H7 (cell line): Measurements from ENCODE around the gene EXPH5. TPM values are rescaled to one million over a fixed set of nuclear protein-coding genes. Genes with fewer than 3 reads are reported as not detected.
"Not testable (repeated sequence)": the region's sequence is repeated elsewhere in the genome, so short reads cannot be mapped to it uniquely, and the experiment has no call there.

ENCODE experiments used
- DNase-seq: peaks from one replicate; pipeline ENCODE4 v3.0.0; 2012
- H3K27me3 ChIP-seq: 2 replicates; pipeline ENCODE4 v1.6.0; 2011; ENCODE audit warnings: mild to moderate bottlenecking, low read length; ENCODE audit not compliant: control insufficient read depth, insufficient read depth
- H3K36me3 ChIP-seq: replicated peaks from 2 replicates; pipeline ENCODE4 v1.5.1; 2011; ENCODE audit warnings: low read length; ENCODE audit not compliant: control insufficient read depth, insufficient read depth
- H3K4me3 ChIP-seq: 2 replicates; pipeline ENCODE4 v1.5.1; 2011; ENCODE audit warnings: low read depth, mild to moderate bottlenecking, control low read depth, low read length, moderate library complexity; ENCODE audit not compliant: insufficient read depth
- total RNA-seq: library from RNA; depleted of rRNA; stranded (reverse); fragments of >200 nt; shearing (Covaris generic); gene quantifications from 2 replicates; pipeline ENCODE4 v1.2.3, GENCODE V29; 2014

EXPH5 gene
- total RNA-seq, 1 experiment from 2014 or later, result 1.2 TPM

GRCh38 chr11:108588287-108588686 lies 5.3 kb downstream of the EXPH5 start:
- no peak overlapping the region for H3K4me3 ChIP-seq
- DNase-seq, result no peak
- H3K36me3 ChIP-seq, result no peaks in the 10 kb centered on the region
- peaks cover 16% of the 10 kb centered on the region for H3K27me3 ChIP-seq

GRCh38 chr11:108587109-108587508 lies 6.5 kb downstream of the EXPH5 start:
- Histone ChIP-seq H3K27me3 (peaks cover 6% of the 10 kb centered on the region), H3K4me3 (no peak overlapping the region), H3K36me3 (no peaks in the 10 kb centered on the region)
- DNase-seq, result no peak

- H3K4me3 ChIP-seq, result no peak overlapping the region
- H3K27me3 ChIP-seq, result peaks cover under 1% of the 10 kb centered on the region; the same call in 1 of the 2 replicates
- no peaks in the 10 kb centered on the region for H3K36me3 ChIP-seq
- DNase-seq, result no peak
These were observed 7.0 kb downstream of the EXPH5 start for GRCh38 chr11:108586600-108586999.

- not testable (repeated sequence) for H3K36me3 ChIP-seq, H3K4me3 ChIP-seq, DNase-seq, H3K27me3 ChIP-seq
These were observed 7.4 kb downstream of the EXPH5 start for GRCh38 chr11:108586185-108586584.

- no peak overlapping the region for H3K4me3 ChIP-seq
- DNase-seq, result no peak
- H3K36me3 ChIP-seq, result no peaks in the 10 kb centered on the region
- no peaks in the 10 kb centered on the region; the same call in 1 of the 2 replicates for H3K27me3 ChIP-seq
These were observed 8.6 kb downstream of the EXPH5 start for GRCh38 chr11:108584973-108585372.

- Histone ChIP-seq H3K27me3 (no peaks in the 10 kb centered on the region), H3K36me3 (no peaks in the 10 kb centered on the region), H3K4me3 (no peak overlapping the region)
- no peak for DNase-seq
These were observed 12.9 kb downstream of the EXPH5 start for GRCh38 chr11:108580645-108581044.

- Histone ChIP-seq H3K36me3 (no peaks in the 10 kb centered on the region), H3K27me3 (no peaks in the 10 kb centered on the region), H3K4me3 (no peak overlapping the region)
- no peak for DNase-seq
These were observed 13.5 kb downstream of the EXPH5 start for GRCh38 chr11:108580043-108580442.

GRCh38 chr11:108576523-108576922 lies 17.0 kb downstream of the EXPH5 start:
- Histone ChIP-seq H3K27me3 (no peaks in the 10 kb centered on the region), H3K4me3 (no peak overlapping the region), H3K36me3 (no peaks in the 10 kb centered on the region)
- no peak for DNase-seq

- no peak for DNase-seq
- Histone ChIP-seq H3K4me3 (no peak overlapping the region), H3K36me3 (no peaks in the 10 kb centered on the region), H3K27me3 (no peaks in the 10 kb centered on the region)
These were observed 18.9 kb downstream of the EXPH5 start for GRCh38 chr11:108574675-108575074.

GRCh38 chr11:108571001-108571400 lies 22.6 kb downstream of the EXPH5 start:
- no peak for DNase-seq
- H3K27me3 ChIP-seq, result no peaks in the 10 kb centered on the region
- H3K4me3 ChIP-seq, result no peak overlapping the region
- no peaks in the 10 kb centered on the region for H3K36me3 ChIP-seq

- H3K4me3 ChIP-seq, result no peak overlapping the region
- no peaks in the 10 kb centered on the region for H3K36me3 ChIP-seq
- no peak for DNase-seq
- no peaks in the 10 kb centered on the region for H3K27me3 ChIP-seq
These were observed 23.7 kb downstream of the EXPH5 start for GRCh38 chr11:108569896-108570295.

GRCh38 chr11:108568195-108568858 lies 25.2 kb downstream of the EXPH5 start:
- Histone ChIP-seq H3K27me3 (no peaks in the 10 kb centered on the region), H3K36me3 (no peaks in the 10 kb centered on the region), H3K4me3 (no peak overlapping the region)
- no peak for DNase-seq

GRCh38 chr11:108565653-108566052 lies 27.9 kb downstream of the EXPH5 start:
- no peak overlapping the region for H3K4me3 ChIP-seq
- H3K36me3 ChIP-seq, result no peaks in the 10 kb centered on the region
- no peak for DNase-seq
- H3K27me3 ChIP-seq, result no peaks in the 10 kb centered on the region

- DNase-seq, result no peak
- H3K27me3 ChIP-seq, result no peaks in the 10 kb centered on the region
- no peaks in the 10 kb centered on the region for H3K36me3 ChIP-seq
- H3K4me3 ChIP-seq, result no peak overlapping the region
These were observed 30.6 kb downstream of the EXPH5 start for GRCh38 chr11:108562746-108563581.

GRCh38 chr11:108561535-108561991 lies 32.0 kb downstream of the EXPH5 start:
- no peaks in the 10 kb centered on the region for H3K27me3 ChIP-seq
- H3K36me3 ChIP-seq, result no peaks in the 10 kb centered on the region
- DNase-seq, result no peak
- no peak overlapping the region for H3K4me3 ChIP-seq
